H9 (cell line): ENCODE measurements around the gene MINDY4. TPM values are rescaled to one million over a fixed set of nuclear protein-coding genes. Genes with fewer than 3 reads are reported as not detected.

Source experiments
- DNase-seq: peaks from one replicate; pipeline ENCODE4 v3.0.0-alpha.2; 2017
- H2AFZ ChIP-seq: one replicate; pipeline ENCODE4 v1.6.1; 2013; ENCODE audit warnings: mild to moderate bottlenecking, low read length, control low read depth, moderate library complexity
- H2AK5ac ChIP-seq: 2 replicates; pipeline ENCODE4 v1.6.1; 2013; ENCODE audit warnings: low read length, control low read depth, mixed read lengths; ENCODE audit not compliant: insufficient read length
- H2BK120ac ChIP-seq: one replicate; pipeline ENCODE4 v1.6.1; 2013; ENCODE audit warnings: low read depth, mild to moderate bottlenecking, low read length, control low read depth, inconsistent platforms; ENCODE audit not compliant: poor library complexity, severe bottlenecking
- H2BK12ac ChIP-seq: 2 replicates; pipeline ENCODE4 v1.6.1; 2013; ENCODE audit warnings: low read length, control low read depth, mixed read lengths, low read depth; ENCODE audit not compliant: insufficient read length
- H2BK15ac ChIP-seq: 2 replicates; pipeline ENCODE4 v1.6.1; 2013; ENCODE audit warnings: low read depth, low read length, control low read depth
- H2BK20ac ChIP-seq: one replicate; pipeline ENCODE4 v1.6.1; 2013; ENCODE audit warnings: low read depth, mild to moderate bottlenecking, low read length, control low read depth, inconsistent platforms; ENCODE audit not compliant: poor library complexity, severe bottlenecking
- H2BK5ac ChIP-seq: 2 replicates; pipeline ENCODE4 v1.6.1; 2013; ENCODE audit warnings: low read length, control low read depth, mixed read lengths; ENCODE audit not compliant: insufficient read length
- H3K14ac ChIP-seq: 2 replicates; pipeline ENCODE4 v1.6.1; 2013; ENCODE audit warnings: low read length, control low read depth; ENCODE audit not compliant: insufficient read depth
- H3K18ac ChIP-seq: 2 replicates; pipeline ENCODE4 v1.6.1; 2013; ENCODE audit warnings: low read depth, mild to moderate bottlenecking, mixed read lengths, low read length, control low read depth; ENCODE audit not compliant: insufficient read length
- H3K23ac ChIP-seq: 2 replicates; pipeline ENCODE4 v1.6.1; 2013; ENCODE audit warnings: low read length, control low read depth, mixed read lengths, low read depth; ENCODE audit not compliant: insufficient read length
- H3K23me2 ChIP-seq: 2 replicates; pipeline ENCODE4 v1.6.1; 2013; ENCODE audit warnings: low read depth, mild to moderate bottlenecking, mixed read lengths, low read length, control low read depth; ENCODE audit not compliant: insufficient read length, poor library complexity, severe bottlenecking
- H3K27ac ChIP-seq: 2 replicates; pipeline ENCODE4 v1.5.1; 2013; ENCODE audit warnings: low read length, control low read depth, mixed read lengths, low read depth; ENCODE audit not compliant: insufficient read length
- H3K27me3 ChIP-seq: 2 replicates; pipeline ENCODE4 v1.6.1; 2013; ENCODE audit warnings: low read length, control low read depth, inconsistent platforms; ENCODE audit not compliant: insufficient read depth
- H3K4ac ChIP-seq: 2 replicates; pipeline ENCODE4 v1.6.1; 2013; ENCODE audit warnings: low read depth, mild to moderate bottlenecking, control low read depth, inconsistent platforms, low read length, moderate library complexity
- H3K4me1 ChIP-seq: 2 replicates; pipeline ENCODE4 v1.6.1; 2013; ENCODE audit warnings: low read length, control low read depth, inconsistent platforms; ENCODE audit not compliant: insufficient read depth
- H3K4me2 ChIP-seq: 2 replicates; pipeline ENCODE4 v1.6.1; 2013; ENCODE audit warnings: low read length, control low read depth, mixed read lengths; ENCODE audit not compliant: insufficient read length, insufficient read depth
- H3K56ac ChIP-seq: 2 replicates; pipeline ENCODE4 v1.6.1; 2013; ENCODE audit warnings: low read depth, mild to moderate bottlenecking, mixed read lengths, low read length, control low read depth; ENCODE audit not compliant: insufficient read length
- H3K79me1 ChIP-seq: 2 replicates; pipeline ENCODE4 v1.6.1; 2013; ENCODE audit warnings: low read depth, mild to moderate bottlenecking, moderate library complexity, low read length, control low read depth, inconsistent platforms; ENCODE audit not compliant: insufficient read depth, poor library complexity, severe bottlenecking
- H3K79me2 ChIP-seq: 2 replicates; pipeline ENCODE4 v1.6.1; 2013; ENCODE audit warnings: low read length, control low read depth, inconsistent platforms; ENCODE audit not compliant: insufficient read depth
- H3K9ac ChIP-seq: 2 replicates; pipeline ENCODE4 v1.6.1; 2013; ENCODE audit warnings: low read length, control low read depth, mixed read lengths; ENCODE audit not compliant: insufficient read length; ENCODE audit errors: extremely low read depth
- H3K9me3 ChIP-seq: one replicate; pipeline ENCODE4 v1.6.1; 2013; ENCODE audit warnings: low read depth, low read length, inconsistent platforms; ENCODE audit not compliant: control insufficient read depth
- H3T11ph ChIP-seq: one replicate; pipeline ENCODE4 v1.6.1; 2013; ENCODE audit warnings: mild to moderate bottlenecking, low read length, control low read depth, inconsistent platforms
- H4K20me1 ChIP-seq: one replicate; pipeline ENCODE4 v1.6.1; 2013; ENCODE audit not compliant: control insufficient read depth, insufficient read length, insufficient read depth
- H4K5ac ChIP-seq: 2 replicates; pipeline ENCODE4 v1.6.1; 2013; ENCODE audit warnings: low read depth, mild to moderate bottlenecking, mixed read lengths, low read length, control low read depth; ENCODE audit not compliant: insufficient read length
- H4K8ac ChIP-seq: replicated peaks from 2 replicates; pipeline ENCODE4 v1.6.1; 2013; ENCODE audit warnings: low read length, control low read depth, mixed read lengths, low read depth; ENCODE audit not compliant: insufficient read length
- H4K91ac ChIP-seq: 2 replicates; pipeline ENCODE4 v1.6.1; 2013; ENCODE audit warnings: low read depth, mild to moderate bottlenecking, moderate library complexity, mixed read lengths, low read length, control low read depth; ENCODE audit not compliant: insufficient read length
- H3K27ac Mint-ChIP-seq, 3 experiments: 2 replicates in 2 of 3; 3 replicates in 1 of 3; pipeline ENCODE4 v1.8.0; 2020 to 2021; ENCODE audit warnings: mixed read lengths in 3 of 3, mild to moderate bottlenecking in 1 of 3, moderate library complexity in 1 of 3
- H3K27me3 Mint-ChIP-seq: 2 replicates; pipeline ENCODE4 v1.8.0; 2021; ENCODE audit warnings: low read depth, mild to moderate bottlenecking, moderate library complexity, mixed read lengths
- H3K36me3 Mint-ChIP-seq, 3 experiments: 2 replicates in 2 of 3; 3 replicates in 1 of 3; pipeline ENCODE4 v1.8.0; 2020 to 2021; ENCODE audit warnings: low read depth in 3 of 3, mixed read lengths in 3 of 3; ENCODE audit not compliant: insufficient read depth in 1 of 3
- H3K4me1 Mint-ChIP-seq, 2 experiments: 2 replicates each; pipeline ENCODE4 v1.8.0; 2020; ENCODE audit warnings: mixed read lengths in 2 of 2
- H3K4me3 Mint-ChIP-seq, 2 experiments: 2 replicates in 1 of 2; 3 replicates in 1 of 2; pipeline ENCODE4 v1.8.0; 2020 to 2021; ENCODE audit warnings: mild to moderate bottlenecking in 2 of 2, mixed read lengths in 2 of 2, moderate library complexity in 1 of 2
- H3K9me3 Mint-ChIP-seq, 2 experiments: 2 replicates in 1 of 2; 3 replicates in 1 of 2; pipeline ENCODE4 v1.8.0; 2020; ENCODE audit warnings: mild to moderate bottlenecking in 2 of 2, mixed read lengths in 2 of 2, moderate library complexity in 1 of 2
- CTCF ChIP-seq: fragments of 200-600 bp; sonication (generic); conservative IDR thresholded peaks from 3 replicates; pipeline ENCODE4 v1.8.0; 2021; ENCODE audit warnings: antibody characterized with exemption, mild to moderate bottlenecking
- WGBS: extraction: QIAGEN DNeasy Blood & Tissue Kit; methylation state at CpG from one replicate; pipeline ENCODE4 v1.1.7; 2013; ENCODE audit warnings: missing lambda C conversion rate, low lambda C conversion rate, mixed read lengths; ENCODE audit not compliant: insufficient read length; ENCODE audit errors: extremely low coverage; 5-methylcytosine and 5-hydroxymethylcytosine counted together
- total RNA-seq: library from RNA; stranded (reverse); gene quantifications from 2 replicates; pipeline ENCODE4 v1.2.1, GENCODE V29; 2021

MINDY4 gene
- total RNA-seq, 1 experiment from 2014 or later, result 3.1 TPM

GRCh38 chr7:30788640-30789333 lies 17.6 kb downstream of the MINDY4 start:
- no peak overlapping the region for H2AK5ac ChIP-seq
- H3K79me1 ChIP-seq, result no peaks in the 10 kb centered on the region
- no peak overlapping the region for H3K4ac ChIP-seq
- no peaks in the 10 kb centered on the region for H3K79me2 ChIP-seq
- no peak overlapping the region for H2BK5ac ChIP-seq
- H2BK15ac ChIP-seq, result no peak overlapping the region
- no peak overlapping the region for H2BK20ac ChIP-seq
- WGBS, result no CpG with 5 or more reads among the region's 11 CpGs
- H3K18ac ChIP-seq, result no peak overlapping the region
- H3K27ac ChIP-seq, result no peak overlapping the region
- H3K23me2 ChIP-seq, result no peaks in the 10 kb centered on the region
- no peak overlapping the region for H4K8ac ChIP-seq
- no peaks in the 10 kb centered on the region for H3K9me3 Mint-ChIP-seq
- no peaks in the 10 kb centered on the region for H3K4me1 ChIP-seq
- no peak overlapping the region for H3K27ac Mint-ChIP-seq
- no peak overlapping the region for H2AFZ ChIP-seq
- H4K91ac ChIP-seq, result no peak overlapping the region
- no peak overlapping the region for H3K23ac ChIP-seq
- no peak overlapping the region for H2BK12ac ChIP-seq
- H3K27me3 ChIP-seq, result no peaks in the 10 kb centered on the region
- no peak overlapping the region for H3K9ac ChIP-seq
- H3K4me1 Mint-ChIP-seq, result peaks cover 4 to 9% of the 10 kb centered on the region in 2 experiments
- H4K5ac ChIP-seq, result no peak overlapping the region
- no peak for TF ChIP-seq CTCF
- no peak overlapping the region for H3T11ph ChIP-seq
- no peaks in the 10 kb centered on the region for H3K9me3 ChIP-seq
- H3K36me3 Mint-ChIP-seq, result peaks cover 3 to 6% (median 4%) of the 10 kb centered on the region in 3 experiments; a peak in 4 of 7 replicates
- H3K4me3 Mint-ChIP-seq, result no peak overlapping the region
- no peak overlapping the region for H3K56ac ChIP-seq
- no peaks in the 10 kb centered on the region for H3K27me3 Mint-ChIP-seq
- no peak overlapping the region for H3K14ac ChIP-seq
- H4K20me1 ChIP-seq, result no peaks in the 10 kb centered on the region
- no peak overlapping the region for H3K4me2 ChIP-seq
- DNase-seq, result no peak
- no peak overlapping the region for H2BK120ac ChIP-seq
